Astrocyte (in vitro differentiated cells and primary cell): ENCODE measurements around the gene TMEM39A. TPM values are rescaled to one million over a fixed set of nuclear protein-coding genes. Genes with fewer than 3 reads are reported as not detected.

Experiments used
- DNase-seq: peaks from one replicate; pipeline ENCODE4 v3.0.0-alpha.2; 2010; ENCODE audit warnings: low read depth
- FAIRE-seq: peaks from 2 replicates; lab custom pipeline; 2011; peaks lifted over from hg19 to GRCh38; lab: Jason Lieb, UNC
- H2AFZ ChIP-seq: 2 replicates; pipeline ENCODE4 v1.6.0; 2012; ENCODE audit warnings: low read depth, low read length, inconsistent platforms
- H3K27ac ChIP-seq: 2 replicates; pipeline ENCODE4 v1.5.1; 2011; ENCODE audit warnings: low read depth, low read length, inconsistent platforms
- H3K27me3 ChIP-seq: 2 replicates; pipeline ENCODE4 v1.6.0; 2011; ENCODE audit warnings: low read length, inconsistent platforms; ENCODE audit not compliant: insufficient read depth
- H3K36me3 ChIP-seq: 2 replicates; pipeline ENCODE4 v1.5.1; 2011; ENCODE audit warnings: low read length, inconsistent platforms; ENCODE audit not compliant: insufficient read depth
- H3K4me1 ChIP-seq: 2 replicates; pipeline ENCODE4 v1.5.1; 2011; ENCODE audit warnings: low read length, inconsistent platforms; ENCODE audit not compliant: insufficient read depth
- H3K4me2 ChIP-seq: 2 replicates; pipeline ENCODE4 v1.6.0; 2012; ENCODE audit warnings: low read length, inconsistent platforms
- H3K4me3 ChIP-seq: 2 replicates; pipeline ENCODE4 v1.5.1; 2011; ENCODE audit warnings: low read depth, mild to moderate bottlenecking, low read length, inconsistent platforms; ENCODE audit not compliant: insufficient read depth
- H3K79me2 ChIP-seq: 2 replicates; pipeline ENCODE4 v1.6.0; 2012; ENCODE audit warnings: mild to moderate bottlenecking, low read length, inconsistent platforms; ENCODE audit not compliant: insufficient read depth
- H3K9ac ChIP-seq: 2 replicates; pipeline ENCODE4 v1.6.0; 2012; ENCODE audit warnings: mild to moderate bottlenecking, low read length, inconsistent platforms
- H3K9me3 ChIP-seq: 2 replicates; pipeline ENCODE4 v1.5.1; 2012; ENCODE audit warnings: low read depth, mild to moderate bottlenecking, low read length, inconsistent platforms; ENCODE audit not compliant: insufficient read depth
- H4K20me1 ChIP-seq: 2 replicates; pipeline ENCODE4 v1.6.0; 2012; ENCODE audit warnings: low read length, inconsistent platforms; ENCODE audit not compliant: insufficient read depth
- H3K27ac Mint-ChIP-seq: one replicate; pipeline ENCODE4 v1.8.0; 2021; ENCODE audit warnings: mild to moderate bottlenecking, mixed read lengths; ENCODE audit not compliant: unreplicated experiment
- H3K27me3 Mint-ChIP-seq: one replicate; pipeline ENCODE4 v1.8.0; 2021; ENCODE audit warnings: low read depth, mixed read lengths; ENCODE audit not compliant: unreplicated experiment
- H3K36me3 Mint-ChIP-seq: one replicate; pipeline ENCODE4 v1.8.0; 2021; ENCODE audit warnings: low read depth, mixed read lengths; ENCODE audit not compliant: unreplicated experiment
- H3K4me1 Mint-ChIP-seq: one replicate; pipeline ENCODE4 v1.8.0; 2021; ENCODE audit warnings: low read depth, mixed read lengths; ENCODE audit not compliant: unreplicated experiment
- H3K4me3 Mint-ChIP-seq: one replicate; pipeline ENCODE4 v1.8.0; 2021; ENCODE audit warnings: mild to moderate bottlenecking, moderate library complexity, mixed read lengths; ENCODE audit not compliant: unreplicated experiment
- H3K9me3 Mint-ChIP-seq: one replicate; pipeline ENCODE4 v1.8.0; 2021; ENCODE audit warnings: mild to moderate bottlenecking, mixed read lengths; ENCODE audit not compliant: unreplicated experiment
- CTCF ChIP-seq: IDR thresholded peaks from 2 replicates; pipeline ENCODE4 v1.5.1; 2011; ENCODE audit warnings: low read depth, mild to moderate bottlenecking, inconsistent platforms, low read length, moderate library complexity; ENCODE audit not compliant: insufficient read depth
- EZH2 ChIP-seq: IDR thresholded peaks from 2 replicates; pipeline ENCODE4 v1.6.1; 2012; ENCODE audit warnings: mild to moderate bottlenecking, low read length, inconsistent platforms; ENCODE audit not compliant: insufficient read depth
- total RNA-seq: library from RNA; stranded (reverse); gene quantifications from 2 replicates; pipeline ENCODE4 v1.2.1, GENCODE V29; 2021

TMEM39A gene
- total RNA-seq, 1 donor from 2014 or later = 53.4 TPM

DNA sequence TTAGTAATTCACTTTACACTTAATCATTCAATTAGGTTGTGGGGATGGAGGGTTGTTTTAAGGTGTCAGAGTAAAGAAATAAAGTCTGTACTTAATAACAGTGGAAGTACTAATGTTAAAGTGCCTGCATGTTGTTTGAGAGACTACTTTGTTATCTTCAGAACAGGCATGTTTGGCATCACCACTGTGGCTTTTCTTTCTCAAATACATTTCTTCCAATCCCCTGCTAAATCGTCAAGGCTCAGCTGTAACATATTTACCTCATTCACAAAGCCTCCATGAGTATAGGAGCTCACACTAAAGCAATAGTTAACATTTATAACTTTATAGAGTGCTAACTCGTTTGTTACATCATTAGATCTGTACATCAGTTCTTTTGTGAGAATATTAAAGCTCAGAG lies 37.5 kb upstream of the TMEM39A start:
- FAIRE-seq = no peak
- peak overlapping the region; percentile 94 for H3K4me2 ChIP-seq
- H2AFZ ChIP-seq = no peak overlapping the region
- Mint-ChIP-seq H3K27ac (no peak overlapping the region), H3K27me3 (no peaks in the 10 kb centered on the region), H3K36me3 (peaks cover 6% of the 10 kb centered on the region), H3K4me1 (peaks cover 12% of the 10 kb centered on the region), H3K9me3 (no peaks in the 10 kb centered on the region), H3K4me3 (peak overlapping the region; percentile 15)
- DNase-seq = peak; percentile 14
- peaks cover 5% of the 10 kb centered on the region for H3K36me3 ChIP-seq
- H3K27ac ChIP-seq = no peak overlapping the region
- TF ChIP-seq EZH2 (no peak), CTCF (no peak)
- peak overlapping the region; percentile 38 for H3K4me3 ChIP-seq
- no peaks in the 10 kb centered on the region for H3K9me3 ChIP-seq
- H3K79me2 ChIP-seq = peaks cover 46% of the 10 kb centered on the region
- no peaks in the 10 kb centered on the region for H3K27me3 ChIP-seq
- H3K4me1 ChIP-seq = peaks cover 16% of the 10 kb centered on the region
- H4K20me1 ChIP-seq = no peaks in the 10 kb centered on the region
- peak overlapping the region; percentile 33 for H3K9ac ChIP-seq

DNA sequence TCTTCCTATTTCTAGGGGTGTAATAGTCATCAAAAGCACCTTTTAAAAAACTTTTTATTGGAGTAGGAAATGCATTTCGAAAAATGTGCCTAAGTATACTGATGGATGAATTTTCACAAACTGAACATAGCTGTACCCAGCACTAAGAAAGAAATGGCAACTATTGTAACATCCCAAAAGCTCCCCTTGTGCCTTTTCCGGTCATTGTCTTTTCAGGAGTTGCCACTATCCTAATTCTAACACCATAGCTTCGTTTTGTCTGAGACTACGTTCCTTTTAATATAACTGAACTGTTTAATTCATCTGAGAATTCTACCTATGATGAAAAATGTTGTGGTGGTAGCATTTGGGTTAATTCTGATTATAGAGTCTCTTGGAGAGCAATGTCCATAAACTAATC lies 36.9 kb upstream of the TMEM39A start:
- H4K20me1 ChIP-seq = no peaks in the 10 kb centered on the region
- peak overlapping the region; percentile 15 for H3K4me3 Mint-ChIP-seq
- no peak overlapping the region for H2AFZ ChIP-seq
- H3K9me3 ChIP-seq = no peaks in the 10 kb centered on the region
- TF ChIP-seq CTCF (no peak), EZH2 (no peak)
- no peak overlapping the region for H3K27ac ChIP-seq
- H3K36me3 ChIP-seq = peaks cover 5% of the 10 kb centered on the region
- H3K9ac ChIP-seq = peak overlapping the region; percentile 33
- no peak for DNase-seq
- H3K27me3 Mint-ChIP-seq = no peaks in the 10 kb centered on the region
- no peaks in the 10 kb centered on the region for H3K9me3 Mint-ChIP-seq
- H3K27me3 ChIP-seq = no peaks in the 10 kb centered on the region
- H3K4me1 ChIP-seq = peaks cover 16% of the 10 kb centered on the region
- H3K79me2 ChIP-seq = peaks cover 46% of the 10 kb centered on the region
- H3K4me1 Mint-ChIP-seq = peaks cover 12% of the 10 kb centered on the region
- peak overlapping the region; percentile 94 for H3K4me2 ChIP-seq
- H3K27ac Mint-ChIP-seq = no peak overlapping the region
- FAIRE-seq = no peak
- peak overlapping the region; percentile 38 for H3K4me3 ChIP-seq
- H3K36me3 Mint-ChIP-seq = peaks cover 6% of the 10 kb centered on the region

DNA sequence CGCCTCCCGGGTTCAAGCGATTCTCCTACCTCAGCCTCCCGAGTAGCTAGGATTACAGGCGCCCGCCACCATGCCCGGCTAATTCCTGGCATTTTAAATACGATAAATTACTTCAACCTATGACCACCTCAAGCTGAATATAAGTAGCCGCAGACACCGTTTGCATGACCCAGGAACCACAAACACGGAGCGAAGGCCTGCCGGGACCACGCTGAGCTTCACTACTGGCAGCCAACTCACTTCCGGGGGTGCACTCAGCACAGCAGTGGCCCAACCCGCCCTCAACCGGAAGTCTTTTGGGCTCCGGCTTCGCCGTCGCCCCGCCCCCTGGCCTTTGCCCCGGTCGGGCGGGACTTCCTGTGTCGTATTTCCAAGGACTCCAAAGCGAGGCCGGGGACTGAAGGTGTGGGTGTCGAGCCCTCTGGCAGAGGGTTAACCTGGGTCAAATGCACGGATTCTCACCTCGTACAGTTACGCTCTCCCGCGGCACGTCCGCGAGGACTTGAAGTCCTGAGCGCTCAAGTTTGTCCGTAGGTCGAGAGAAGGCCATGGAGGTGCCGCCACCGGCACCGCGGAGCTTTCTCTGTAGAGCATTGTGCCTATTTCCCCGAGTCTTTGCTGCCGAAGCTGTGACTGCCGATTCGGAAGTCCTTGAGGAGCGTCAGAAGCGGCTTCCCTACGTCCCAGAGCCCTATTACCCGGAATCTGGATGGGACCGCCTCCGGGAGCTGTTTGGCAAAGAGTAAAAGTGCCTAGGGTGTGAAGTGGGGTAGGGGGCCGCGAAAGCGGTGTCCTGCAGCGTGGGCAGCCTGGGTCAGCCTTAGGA lies 35.0 kb upstream of the TMEM39A start, which contains the start of gene TIMMDC1:
Gene TIMMDC1, plus strand, starts transcription at position 362 of the 826 bp plus-strand sequence. Its CDS starts 187 bp downstream, at position 549.
- H3K27me3 ChIP-seq = no peaks in the 10 kb centered on the region
- peak within 1 kb of the TSS; percentile 94 for H3K4me2 ChIP-seq
- DNase-seq (peak; percentile 94), FAIRE-seq (no peak)
- peak within 1 kb of the TSS; percentile 91 for H3K27ac ChIP-seq
- H3K36me3 ChIP-seq = no peaks in the 10 kb centered on the region
- Mint-ChIP-seq H3K27ac (peak within 1 kb of the TSS; percentile 99), H3K4me1 (peaks cover 12% of the 10 kb centered on the region), H3K36me3 (peaks cover 2% of the 10 kb centered on the region), H3K27me3 (no peaks in the 10 kb centered on the region), H3K4me3 (peak within 1 kb of the TSS; percentile 98), H3K9me3 (no peaks in the 10 kb centered on the region)
- H3K4me3 ChIP-seq = peak within 1 kb of the TSS; percentile 97
- TF ChIP-seq CTCF (no peak), EZH2 (no peak)
- H3K9ac ChIP-seq = peak within 1 kb of the TSS; percentile 96
- peaks cover 45% of the 10 kb centered on the region for H3K79me2 ChIP-seq
- peak within 1 kb of the TSS; percentile 91 for H2AFZ ChIP-seq
- H4K20me1 ChIP-seq = no peaks in the 10 kb centered on the region
- H3K4me1 ChIP-seq = peaks cover 16% of the 10 kb centered on the region
- no peaks in the 10 kb centered on the region for H3K9me3 ChIP-seq
